CD4-positive, alpha-beta T cell (primary cell): ENCODE measurements around the gene DEPDC7. TPM values are rescaled to one million over a fixed set of nuclear protein-coding genes. Genes with fewer than 3 reads are reported as not detected.
A peak's percentile ranks its signal among the peaks of the same experiment; 100 is the strongest.
"Not testable (repeated sequence)": the region's sequence is repeated elsewhere in the genome, so short reads cannot be mapped to it uniquely, and the experiment has no call there.

ENCODE experiments used
- ATAC-seq: fragments of 200-7000 bp; cut with Tn5 transposase; one replicate; pipeline ENCODE4 v1.10.0; 2022; ENCODE audit warnings: mild to moderate bottlenecking; ENCODE audit not compliant: poor library complexity
- CTCF ChIA-PET: fragments of 350-600 bp; sonication (Branson Sonifier 250); formaldehyde crosslinking; loops from one replicate; lab custom pipeline; 2021; ENCODE audit warnings: antibody characterized with exemption, inconsistent platforms; lab: Charles Lee
- POLR2A ChIA-PET: fragments of 350-600 bp; sonication (Branson Sonifier 250); formaldehyde crosslinking; loops from one replicate; lab custom pipeline; 2021; ENCODE audit warnings: antibody characterized with exemption, inconsistent platforms; lab: Charles Lee
- DNase-seq, 14 experiments: peaks; one replicate each; pipeline ENCODE4 v3.0.0-alpha.2; 2013 to 2020; ENCODE audit warnings: mixed read lengths in 2 of 14
- H3K27ac ChIP-seq, 2 donors: one replicate each; pipeline versions ENCODE4 v1.5.1 to v1.7.0; 2013; ENCODE audit warnings: low read length in 2 of 2, low read depth in 1 of 2, mild to moderate bottlenecking in 1 of 2
- H3K27me3 ChIP-seq, 2 experiments: 1 replicate in 1 of 2; 2 replicates in 1 of 2; pipeline versions ENCODE4 v1.6.1 to v1.7.0; 2013; ENCODE audit warnings: low read length in 2 of 2, control low read depth in 1 of 2, mild to moderate bottlenecking in 1 of 2, moderate library complexity in 1 of 2; ENCODE audit not compliant: insufficient read depth in 2 of 2, control insufficient read depth in 1 of 2
- H3K36me3 ChIP-seq: one replicate; pipeline ENCODE4 v1.6.1; 2013; ENCODE audit warnings: low read length, control low read depth; ENCODE audit not compliant: insufficient read depth
- H3K4me1 ChIP-seq: one replicate; pipeline ENCODE4 v1.6.1; 2013; ENCODE audit warnings: low read length, control low read depth; ENCODE audit not compliant: insufficient read depth
- H3K4me3 ChIP-seq: one replicate; pipeline ENCODE4 v1.5.1; 2013; ENCODE audit warnings: mild to moderate bottlenecking, low read length, moderate library complexity
- H3K9me3 ChIP-seq, 2 experiments: 1 replicate in 1 of 2; 2 replicates in 1 of 2; pipeline versions ENCODE4 v1.6.1 to v1.7.0; 2013; ENCODE audit warnings: low read length in 2 of 2, mild to moderate bottlenecking in 2 of 2, control low read depth in 1 of 2, moderate library complexity in 1 of 2; ENCODE audit not compliant: control insufficient read depth in 1 of 2, insufficient read depth in 1 of 2
- H3K27ac Mint-ChIP-seq: one replicate; pipeline ENCODE4 v1.8.0; 2020; ENCODE audit warnings: mixed read lengths
- H3K27me3 Mint-ChIP-seq: one replicate; pipeline ENCODE4 v1.8.0; 2021; ENCODE audit warnings: mixed read lengths
- H3K36me3 Mint-ChIP-seq: one replicate; pipeline ENCODE4 v1.8.0; 2021; ENCODE audit warnings: low read depth, mixed read lengths
- H3K4me1 Mint-ChIP-seq: one replicate; pipeline ENCODE4 v1.8.0; 2021; ENCODE audit warnings: low read depth, mixed read lengths
- H3K4me3 Mint-ChIP-seq: one replicate; pipeline ENCODE4 v1.8.0; 2020; ENCODE audit warnings: mild to moderate bottlenecking, mixed read lengths
- H3K9me3 Mint-ChIP-seq: one replicate; pipeline ENCODE4 v1.8.0; 2020; ENCODE audit warnings: mixed read lengths
- CTCF ChIP-seq: fragments of 200-600 bp; IDR thresholded peaks from one replicate; pipeline ENCODE4 v1.8.0; 2022; ENCODE audit warnings: antibody characterized with exemption, mild to moderate bottlenecking
- intact Hi-C, 2 experiments: fragments of 100-400 bp; cut with DNase I in 1 of 2; cut with micrococcal nuclease in 1 of 2; formaldehyde crosslinking; loops; one replicate each; pipeline versions ENCODE4 v1.15.1 to v1.9.0; 2023 to 2025; cut with DNase I, micrococcal nuclease
- polyA plus RNA-seq, 2 donors: library from polyadenylated mRNA; unstranded; fragments of 120-200 nt; gene quantifications; one replicate each; pipeline ENCODE4 v1.2.1, GENCODE V29; 2013
- total RNA-seq, 174 experiments: library from RNA in 2 of 174; stranded (reverse) in 2 of 174; gene quantifications; one replicate each; pipeline ENCODE4 v1.2.3 and lab custom pipeline; 2021 to 2026

DEPDC7 gene
- total RNA-seq (1 to 10 TPM; 2.9 to 3.1 TPM), total RNA-seq (lab: John Stamatoyannopoulos, UW) (0.81 to 22.1 (median 3.7) reads per million in 172 experiments)
- polyA plus RNA-seq (2013, experiment 1 of 2): 1.1 TPM
- 2.2 TPM for polyA plus RNA-seq (2013, experiment 2 of 2)

- ATAC-seq (peak; percentile 76), DNase-seq (peak; percentile 57 to 89 (median 74))
- H3K4me1 Mint-ChIP-seq: peaks cover 55% of the 10 kb centered on the region
- Histone ChIP-seq H3K27ac (no peak within 1 kb of the TSS), H3K27me3 (peaks cover 12 to 15% of the 10 kb centered on the region in 2 experiments), H3K9me3 (peaks cover 0 to 5% of the 10 kb centered on the region in 2 experiments), H3K4me3 (peak within 1 kb of the TSS; percentile 57), H3K4me1 (peaks cover 30% of the 10 kb centered on the region), H3K36me3 (no peaks in the 10 kb centered on the region)
- no peaks in the 10 kb centered on the region for H3K9me3 Mint-ChIP-seq
- H3K4me3 Mint-ChIP-seq: peak within 1 kb of the TSS; percentile 96
- no peak for TF ChIP-seq CTCF
- ChIA-PET CTCF (interaction anchor here (2.5 kb wide), 1 partner anchor 50 kb away, joined by 6 read pairs; no protein-coding TSS in a partner anchor), POLR2A (interaction anchor here (0.6 to 2.1 kb wide), 12 partner anchors 10 to 285 kb away, joined by 3 to 34 read pairs (median 4); partner anchors contain the start of genes QSER1 and TCP11L1)
- intact Hi-C loops: loop anchor here (1.0 to 10.0 kb wide), 3 partner anchors 21 to 121 kb away; partner anchors contain the start of genes QSER1 (in 1 of the 2) and TCP11L1 (in 1 of the 2)
- H3K27me3 Mint-ChIP-seq: peaks cover 10% of the 10 kb centered on the region
- peak within 1 kb of the TSS; percentile 73 for H3K27ac Mint-ChIP-seq
- H3K36me3 Mint-ChIP-seq: no peaks in the 10 kb centered on the region
Measured at GRCh38 chr11:33015621-33016551, at the start of gene DEPDC7. DEPDC7 (plus strand) TSS chr11:33015878; CDS start chr11:33015956, 78 bp downstream.

GRCh38 chr11:32968541-32968940 lies 47.1 kb upstream of the DEPDC7 start:
- Histone ChIP-seq H3K27ac (no peak overlapping the region), H3K9me3 (no peaks in the 10 kb centered on the region), H3K36me3 (peaks cover 12% of the 10 kb centered on the region), H3K4me1 (no peaks in the 10 kb centered on the region), H3K27me3 (no peaks in the 10 kb centered on the region), H3K4me3 (no peak overlapping the region)
- ChIA-PET CTCF (interaction anchor here (1.5 to 2.2 kb wide), 2 partner anchors 13 to 97 kb away, joined by 4 to 9 read pairs; no protein-coding TSS in a partner anchor), POLR2A (interaction anchor here (1.3 kb wide), 1 partner anchor 71 kb away, joined by 6 read pairs; the partner anchor contains the start of gene TCP11L1)
- H3K4me3 Mint-ChIP-seq: no peak overlapping the region
- no peaks in the 10 kb centered on the region for H3K27me3 Mint-ChIP-seq
- H3K4me1 Mint-ChIP-seq: no peaks in the 10 kb centered on the region
- H3K27ac Mint-ChIP-seq: no peak overlapping the region
- intact Hi-C loops: no loop called here
- ATAC-seq (no peak), DNase-seq (no peak)
- H3K36me3 Mint-ChIP-seq: peaks cover 42% of the 10 kb centered on the region
- TF ChIP-seq CTCF: no peak
- no peaks in the 10 kb centered on the region for H3K9me3 Mint-ChIP-seq

- H3K9me3 Mint-ChIP-seq, H3K27me3 ChIP-seq, H3K27ac Mint-ChIP-seq, H3K4me1 Mint-ChIP-seq, H3K27me3 Mint-ChIP-seq, ATAC-seq, H3K27ac ChIP-seq, intact Hi-C loops, CTCF ChIA-PET, H3K4me3 Mint-ChIP-seq, H3K4me3 ChIP-seq, POLR2A ChIA-PET, DNase-seq, H3K9me3 ChIP-seq, H3K4me1 ChIP-seq: not testable (repeated sequence)
- H3K36me3 Mint-ChIP-seq: peaks cover 56% of the 10 kb centered on the region
- H3K36me3 ChIP-seq: peaks cover 17% of the 10 kb centered on the region
Measured at GRCh38 chr11:32972233-32972632, 43.4 kb upstream of the DEPDC7 start.
